HFFc6 (cell line): ENCODE results near the gene C10orf90. TPM values are rescaled to one million over a fixed set of nuclear protein-coding genes. Genes with fewer than 3 reads are reported as not detected.

Experiments used
- total RNA-seq, 6 experiments: library from RNA; stranded (reverse); fragmentation: NEBNext Ultra II Directional; extraction: Animal tissue kit (Norgen Biotek cat#: 25700); gene quantifications; 2 replicates in 1 of 6; 3 replicates in 5 of 6; pipeline ENCODE4 v1.2.3, GENCODE V29; 2021

Gene C10orf90
- total RNA-seq, 6 experiments from 2014 or later = not detected

Other genes with a start within 250 kb of the C10orf90 start
- 10 to 100 TPM; 50.6 to 59.9 (median 54.7) TPM for gene DOCK1, start 234.7 kb upstream of the C10orf90 start, total RNA-seq